Fibroblast of upper back skin (primary cell): Measurements from ENCODE around the gene RNASEH2C.
"Not testable (repeated sequence)": the region's sequence is repeated elsewhere in the genome, so short reads cannot be mapped to it uniquely, and the experiment has no call there.

Experiments
- DNase-seq: peaks from one replicate; pipeline ENCODE4 v3.0.0-alpha.2; 2013

Gene RNASEH2C

GRCh38 chr11:65720211-65720934, at the start of gene RNASEH2C:
Gene RNASEH2C, minus strand, starts transcription at chr11:65720798. Its CDS starts 40 bp downstream, at chr11:65720758.
- peak; percentile 80 for DNase-seq

- DNase-seq: not testable (repeated sequence)
Observed at GRCh38 chr11:65767806-65768205, 47.2 kb upstream of the RNASEH2C start.

- DNase-seq: no peak
Observed at GRCh38 chr11:65767406-65767805, 46.8 kb upstream of the RNASEH2C start.

- peak; percentile 63 for DNase-seq
Observed at GRCh38 chr11:65766535-65766934, 45.9 kb upstream of the RNASEH2C start.

GRCh38 chr11:65764434-65764833, 43.8 kb upstream of the RNASEH2C start:
- DNase-seq: no peak

- DNase-seq: not testable (repeated sequence)
Observed at GRCh38 chr11:65762816-65763215, 42.2 kb upstream of the RNASEH2C start.

- DNase-seq: not testable (repeated sequence)
Observed at GRCh38 chr11:65762169-65762568, 41.6 kb upstream of the RNASEH2C start.

GRCh38 chr11:65745049-65745448, 24.5 kb upstream of the RNASEH2C start:
- no peak for DNase-seq

- DNase-seq: no peak
Observed at GRCh38 chr11:65744699-65745042, 24.1 kb upstream of the RNASEH2C start.

GRCh38 chr11:65744026-65744698, 23.6 kb upstream of the RNASEH2C start:
- peak; percentile 24 for DNase-seq

GRCh38 chr11:65743681-65744025, 23.1 kb upstream of the RNASEH2C start:
- DNase-seq: no peak

- no peak for DNase-seq
Observed at GRCh38 chr11:65742353-65742752, 21.8 kb upstream of the RNASEH2C start.

- no peak for DNase-seq
Observed at GRCh38 chr11:65741185-65741584, 20.6 kb upstream of the RNASEH2C start.

GRCh38 chr11:65739022-65739421, 18.4 kb upstream of the RNASEH2C start:
- no peak for DNase-seq

GRCh38 chr11:65736810-65737209, 16.2 kb upstream of the RNASEH2C start:
- no peak for DNase-seq

GRCh38 chr11:65735111-65735510, 14.5 kb upstream of the RNASEH2C start:
- not testable (repeated sequence) for DNase-seq

GRCh38 chr11:65730461-65730860, 9.9 kb upstream of the RNASEH2C start:
- DNase-seq: no peak

- DNase-seq: no peak
Observed at GRCh38 chr11:65727865-65728264, 7.3 kb upstream of the RNASEH2C start.

GRCh38 chr11:65726660-65727059, 6.1 kb upstream of the RNASEH2C start:
- no peak for DNase-seq

GRCh38 chr11:65722261-65722660, 1.7 kb upstream of the RNASEH2C start:
- DNase-seq: no peak

- DNase-seq: peak; percentile 11
Observed at GRCh38 chr11:65719871-65720210, 757 bp downstream of the RNASEH2C start.

- no peak for DNase-seq
Observed at GRCh38 chr11:65718964-65719492, 1.6 kb downstream of the RNASEH2C start.

- DNase-seq: no peak
Observed at GRCh38 chr11:65718531-65718930, 2.1 kb downstream of the RNASEH2C start.

- DNase-seq: no peak
Observed at GRCh38 chr11:65717906-65718305, 2.7 kb downstream of the RNASEH2C start.
